Measurements from ENCODE around the gene PNKD. TPM values are rescaled to one million over a fixed set of nuclear protein-coding genes. Genes with fewer than 3 reads are reported as not detected.
A peak's percentile ranks its signal among the peaks of the same experiment; 100 is the strongest.

Gene PNKD
- total RNA-seq, 1 donor from 2014 or later = 19.8 TPM

GRCh38 chr2:218315397-218315796 is 45.1 kb downstream of the PNKD start:
- DNase-seq (ENCODE audit: low read depth in 2 of 2) = no peak

DNA sequence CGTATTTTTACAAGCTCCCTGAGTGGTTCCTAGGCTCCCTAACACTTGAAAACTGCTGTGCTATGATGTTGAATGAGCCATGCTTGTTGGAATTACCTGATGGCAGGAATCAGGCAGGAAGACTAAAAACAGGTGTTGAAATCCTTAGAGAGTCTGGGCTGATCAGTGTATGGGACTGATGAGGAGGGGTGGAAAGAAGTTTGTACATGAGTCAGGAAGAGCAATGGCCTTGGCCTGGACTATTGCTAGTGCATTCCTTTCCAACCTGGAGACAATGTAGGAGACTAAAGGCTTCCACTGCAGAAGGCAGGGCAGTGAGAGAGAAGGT is 46.9 kb downstream of the PNKD start:
- no peak for DNase-seq (ENCODE audit: low read depth in 2 of 2)

DNA sequence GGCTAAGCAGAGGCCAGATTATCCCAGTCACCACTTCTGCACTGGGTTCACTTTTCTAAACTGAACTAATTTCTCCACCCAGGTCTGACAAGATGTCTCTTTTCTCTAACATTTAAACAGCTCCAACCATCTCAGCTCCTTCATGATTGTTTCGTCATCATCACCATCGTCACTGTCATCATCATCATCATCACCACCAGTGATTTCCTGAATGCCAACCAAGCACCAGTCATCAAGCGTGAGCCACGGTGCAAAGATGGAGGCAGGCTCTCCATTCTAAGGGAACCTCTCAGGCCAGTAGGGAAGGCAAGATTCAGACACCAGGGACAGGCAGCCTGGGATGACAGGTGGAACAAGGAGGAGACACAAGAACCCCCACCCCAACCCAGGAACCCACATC is 47.5 kb downstream of the PNKD start:
- no peak for DNase-seq (ENCODE audit: low read depth in 2 of 2)

DNA sequence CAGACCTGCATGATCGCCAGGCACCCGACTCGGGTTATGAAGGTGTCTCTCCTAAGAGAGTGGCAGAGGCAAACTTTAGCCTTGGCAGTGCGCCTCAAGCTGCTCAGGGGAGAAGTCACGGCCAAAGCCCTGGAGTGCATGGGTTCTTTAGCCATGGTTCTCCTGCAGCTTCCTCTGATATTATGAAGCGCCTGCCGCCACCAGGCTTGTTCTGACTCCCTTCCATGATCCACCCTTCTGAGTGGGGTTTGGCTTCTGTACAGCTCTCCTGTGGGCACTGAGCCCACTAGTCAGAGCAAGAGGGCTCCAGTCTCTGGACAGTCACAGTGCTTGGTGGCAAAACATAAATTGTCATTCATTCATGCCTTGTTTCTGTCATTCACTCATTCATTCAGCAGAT is 47.9 kb downstream of the PNKD start:
- DNase-seq (ENCODE audit: low read depth in 2 of 2) = no peak

DNA sequence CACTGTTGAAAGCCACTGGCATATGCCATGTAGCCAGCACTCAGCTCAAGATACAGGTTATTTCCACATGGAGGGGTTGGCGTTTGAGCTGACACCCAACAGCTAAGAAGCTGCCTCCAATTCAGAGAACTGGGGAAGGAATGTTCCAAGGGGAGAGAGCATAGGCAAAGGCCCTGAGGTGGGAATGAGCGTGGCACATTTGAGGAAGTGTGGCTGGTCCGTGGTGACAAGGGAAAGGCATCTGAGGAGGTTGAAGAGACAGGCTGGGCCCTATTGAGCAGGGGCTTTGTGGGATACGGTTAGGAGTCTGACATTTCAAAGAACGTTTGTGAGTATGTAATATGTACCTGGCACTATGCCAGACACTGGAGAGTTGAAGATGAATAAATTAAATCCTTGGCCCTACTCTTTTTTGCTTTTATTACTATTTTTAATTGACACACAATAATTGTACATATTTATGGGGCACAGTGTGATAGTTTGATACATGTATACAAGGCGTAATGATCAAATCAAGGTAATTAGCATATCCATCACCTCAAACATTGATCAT is 49.6 kb downstream of the PNKD start:
- DNase-seq (ENCODE audit: low read depth in 2 of 2) = no peak

- no peak for DNase-seq (ENCODE audit: low read depth in 2 of 2)
Measured at GRCh38 chr2:218320704-218321336, 50.5 kb downstream of the PNKD start.

GRCh38 chr2:218322768-218323525 is 52.6 kb downstream of the PNKD start:
- DNase-seq (ENCODE audit: low read depth in 2 of 2) = peak; percentile 87 to 97

DNA sequence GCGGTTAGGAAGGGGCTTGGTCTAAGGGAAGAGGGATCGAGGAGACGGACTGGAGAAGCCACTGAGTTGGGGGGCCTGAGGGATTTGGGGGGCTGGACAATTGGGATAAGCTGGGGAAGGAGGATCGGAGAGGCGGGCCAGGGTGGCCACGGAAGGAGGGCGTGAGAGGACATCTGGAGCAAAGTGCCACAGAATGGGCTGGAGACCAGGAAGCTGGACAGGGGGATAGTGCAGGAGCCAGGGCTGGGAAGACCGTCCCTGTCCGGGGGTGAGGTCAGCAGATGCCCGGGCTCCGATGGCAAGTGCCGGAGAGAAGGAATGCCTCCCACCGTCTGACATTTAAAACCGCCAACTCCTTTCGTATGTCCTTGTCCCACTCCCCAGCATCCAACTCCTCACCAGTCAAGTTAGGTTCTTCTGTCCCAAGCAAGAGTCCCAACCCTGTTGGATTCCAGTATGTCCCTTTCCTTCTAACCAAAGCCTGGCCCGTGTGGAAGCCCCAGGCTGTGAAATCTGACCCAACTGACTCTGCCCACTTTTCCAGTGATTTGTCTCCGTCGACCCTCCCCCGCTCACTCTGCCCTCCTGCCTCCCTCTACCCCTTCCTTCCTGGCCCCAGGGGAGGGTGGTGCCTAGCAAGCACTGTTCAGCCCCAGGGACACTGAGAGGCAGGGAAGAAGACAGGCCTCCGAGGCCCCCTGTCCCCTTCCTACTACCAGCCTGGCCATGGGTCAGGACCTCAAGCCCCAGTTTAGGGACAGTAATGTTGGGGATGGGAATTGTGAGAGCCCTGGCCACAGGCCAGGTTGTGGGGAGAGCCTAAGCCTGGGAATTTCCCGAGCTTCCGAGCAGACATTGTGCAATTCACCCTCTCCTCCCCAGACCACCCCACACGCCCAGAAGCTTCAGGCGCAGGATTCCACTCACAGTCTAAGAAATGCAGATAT is 53.5 kb downstream of the PNKD start:
- peak; percentile 59 to 75 for DNase-seq (ENCODE audit: low read depth in 2 of 2)

- no peak for DNase-seq (ENCODE audit: low read depth in 2 of 2)
Measured at GRCh38 chr2:218325566-218326160, 55.3 kb downstream of the PNKD start.

DNA sequence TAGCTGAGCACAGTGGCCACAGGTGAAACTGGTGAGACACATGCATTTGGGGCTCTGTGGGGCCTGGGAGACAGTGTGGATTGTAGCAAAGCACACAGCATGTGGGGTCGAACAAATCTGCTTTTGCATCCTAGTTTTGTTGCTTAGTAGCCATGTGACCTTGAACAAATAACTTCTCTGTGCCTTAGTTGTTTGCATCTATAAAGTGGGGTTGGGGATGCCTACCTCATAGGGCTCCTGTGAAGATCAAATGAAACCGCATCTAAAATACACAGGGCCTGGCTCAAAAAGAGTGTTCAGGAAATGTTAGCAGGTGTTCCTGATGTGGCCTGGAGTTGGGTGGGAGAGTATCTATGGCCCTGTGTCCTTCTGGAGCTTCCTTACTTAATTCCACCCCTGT is 56.0 kb downstream of the PNKD start:
- no peak for DNase-seq (ENCODE audit: low read depth in 2 of 2)

DNA sequence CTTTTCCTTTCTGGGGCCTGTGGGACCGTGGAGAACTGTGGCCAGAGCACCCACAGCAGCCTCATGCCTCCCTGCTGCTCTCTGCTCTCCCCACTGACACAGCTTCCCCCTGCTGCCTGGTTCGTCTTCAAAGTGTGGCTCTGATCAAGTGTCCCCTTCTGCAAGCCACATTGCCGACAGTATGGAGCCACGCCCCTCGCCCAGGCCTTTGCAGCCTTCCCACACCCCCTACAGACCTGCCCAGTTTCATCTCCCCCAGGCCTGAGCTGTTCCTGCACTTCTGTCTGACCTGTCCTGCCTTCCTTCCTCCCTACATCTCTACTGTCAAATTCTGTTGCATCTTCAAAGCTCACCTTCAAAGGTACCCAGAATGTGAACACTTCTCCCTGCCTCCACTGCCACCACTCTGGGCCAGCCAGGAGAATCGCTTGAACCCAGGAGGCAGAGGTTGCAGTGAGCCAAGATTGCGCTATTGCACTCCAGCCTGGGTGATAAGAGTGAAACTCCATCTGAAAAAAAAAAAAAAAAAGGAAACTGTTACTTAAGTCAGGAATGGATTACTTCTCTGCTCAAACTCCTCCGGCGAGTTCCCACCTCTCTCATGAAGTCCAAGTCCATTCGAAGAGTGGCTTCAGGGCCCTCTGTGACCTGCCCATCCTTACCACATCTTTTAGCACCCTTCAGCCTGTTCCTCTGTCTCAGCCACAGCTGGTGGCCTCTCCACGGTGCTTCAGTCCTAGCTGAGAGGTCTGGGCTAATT is 57.3 kb downstream of the PNKD start:
- no peak for DNase-seq (ENCODE audit: low read depth in 2 of 2)

DNA sequence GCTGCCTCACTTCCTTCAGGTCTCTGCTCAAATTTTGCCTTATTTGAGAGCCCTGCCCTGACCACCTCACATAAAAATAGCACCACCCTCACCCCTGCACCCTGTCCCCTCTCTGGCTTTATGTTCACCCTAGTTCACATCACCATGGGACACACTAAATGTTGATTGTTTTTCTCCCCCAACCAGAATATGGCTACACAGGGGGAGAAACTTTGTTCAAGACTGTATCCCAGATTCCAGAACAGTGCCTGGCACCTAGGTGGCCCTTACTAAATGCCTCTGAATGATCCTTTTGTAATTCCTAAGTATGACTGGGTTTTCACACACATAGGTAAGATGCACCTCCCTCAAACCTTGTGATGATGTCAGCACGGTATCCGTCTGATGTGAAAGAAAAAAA is 58.0 kb downstream of the PNKD start:
- no peak for DNase-seq (ENCODE audit: low read depth in 2 of 2)

GRCh38 chr2:218329027-218329825 is 58.9 kb downstream of the PNKD start:
- no peak for DNase-seq (ENCODE audit: low read depth in 2 of 2)

DNA sequence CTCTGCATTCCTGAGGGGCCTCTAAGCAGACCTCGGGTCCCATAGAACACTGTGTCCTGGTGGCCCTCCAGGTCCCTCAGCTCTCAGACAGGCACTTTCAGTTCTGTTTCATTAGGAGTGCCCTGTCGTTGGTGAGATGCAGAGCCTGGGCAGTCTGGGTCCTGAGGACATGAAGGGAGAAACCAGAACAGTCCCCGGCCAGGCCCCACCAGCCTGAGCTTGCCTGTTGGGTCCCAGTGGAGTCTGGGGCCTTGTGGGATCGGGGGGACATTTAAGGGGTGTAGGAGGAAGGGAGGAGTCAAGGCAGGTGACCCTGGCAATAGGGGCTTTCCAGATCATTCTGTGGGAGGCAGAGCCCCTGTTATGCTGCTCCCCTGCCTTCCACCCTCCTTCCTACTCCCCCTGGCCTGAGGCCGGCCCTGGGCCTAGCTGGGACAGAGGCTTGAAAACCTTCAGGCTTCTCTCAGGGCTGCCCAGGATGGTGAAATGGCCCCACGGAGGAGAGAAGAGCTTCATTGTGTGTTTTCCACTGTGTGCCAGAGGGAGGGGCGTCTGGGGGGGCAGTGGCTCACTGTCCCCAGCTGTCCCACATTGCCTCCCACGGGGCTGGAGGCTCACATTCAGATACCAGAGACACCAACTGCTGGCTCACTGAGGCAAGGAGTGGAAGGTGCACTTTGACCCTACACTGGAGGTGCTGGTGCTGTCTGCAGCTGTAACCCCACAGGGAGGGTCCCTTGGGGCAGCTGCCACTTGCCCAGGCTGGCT is 59.7 kb downstream of the PNKD start:
- DNase-seq (ENCODE audit: low read depth in 2 of 2) = no peak

- DNase-seq (ENCODE audit: low read depth in 2 of 2) = peak; percentile 23 to 39
Measured at GRCh38 chr2:218331745-218332144, 61.4 kb downstream of the PNKD start.

DNA sequence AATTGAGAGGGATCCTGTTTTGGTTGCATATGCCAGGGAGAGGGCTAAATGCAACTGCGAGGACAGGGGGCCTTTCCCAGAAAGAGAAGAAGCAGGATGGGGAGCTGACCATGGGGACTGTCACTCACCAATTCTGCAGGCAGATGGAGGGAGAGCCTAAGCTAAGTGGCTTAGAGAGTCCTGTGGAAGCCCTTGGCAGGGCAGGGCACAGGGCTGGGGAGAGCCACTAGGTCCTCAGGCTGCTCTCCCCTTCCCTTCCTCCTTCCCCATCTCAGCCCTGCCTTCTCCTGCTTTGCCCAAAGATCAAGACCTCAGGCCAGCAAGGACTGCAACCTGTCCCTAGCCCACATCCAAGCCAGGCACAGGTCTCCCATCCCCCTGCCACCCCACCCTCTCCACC is 62.0 kb downstream of the PNKD start:
- DNase-seq (ENCODE audit: low read depth in 2 of 2) = no peak

GRCh38 chr2:218332920-218333645 is 62.8 kb downstream of the PNKD start:
- DNase-seq (ENCODE audit: low read depth in 2 of 2) = no peak

GRCh38 chr2:218334531-218334930 is 64.2 kb downstream of the PNKD start:
- no peak for DNase-seq (ENCODE audit: low read depth in 2 of 2)

DNA sequence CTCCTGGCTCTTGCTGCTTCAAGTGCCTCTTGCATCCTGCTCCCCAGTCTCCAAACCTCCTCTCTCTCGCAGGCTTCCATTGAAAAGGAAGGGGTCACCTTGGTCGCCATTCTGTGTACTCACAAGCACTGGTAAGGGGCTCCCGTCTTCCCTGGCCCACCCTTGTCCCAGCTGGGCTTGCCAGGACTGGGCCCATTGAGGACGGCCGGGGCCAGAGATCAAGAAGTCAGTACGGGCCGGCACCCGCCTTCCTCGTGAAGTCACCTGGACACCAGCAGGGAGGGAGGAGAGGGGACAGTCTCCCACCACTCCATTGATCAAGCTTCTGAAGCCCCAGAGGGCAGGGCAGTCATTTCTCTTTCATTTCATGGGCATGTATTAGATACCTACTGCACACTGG is 70.3 kb downstream of the PNKD start:
- DNase-seq (ENCODE audit: low read depth in 2 of 2) = no peak
